CD14-positive monocyte (primary cell): ENCODE measurements around the gene STK31. TPM values are rescaled to one million over a fixed set of nuclear protein-coding genes. Genes with fewer than 3 reads are reported as not detected.
"Not testable (repeated sequence)": the region's sequence is repeated elsewhere in the genome, so short reads cannot be mapped to it uniquely, and the experiment has no call there.

Experiments
- DNase-seq, 3 donors: peaks; one replicate each; pipeline ENCODE4 v3.0.0-alpha.2; 2011 to 2022
- H2AFZ ChIP-seq: 2 replicates; pipeline ENCODE4 v1.6.0; 2012; ENCODE audit warnings: mild to moderate bottlenecking, low read depth, low read length, inconsistent platforms; ENCODE audit not compliant: insufficient read depth, poor library complexity, severe bottlenecking
- H3K27ac ChIP-seq, 2 donors: 1 replicate in 1 of 2; 2 replicates in 1 of 2; pipeline ENCODE4 v1.5.1; 2012 to 2013; ENCODE audit warnings: low read length in 2 of 2, control low read depth in 1 of 2, inconsistent platforms in 1 of 2, low read depth in 1 of 2, mild to moderate bottlenecking in 1 of 2
- H3K27me3 ChIP-seq, 2 donors: one replicate each; pipeline versions ENCODE4 v1.6.0 to v1.6.1; 2011 to 2013; ENCODE audit warnings: low read length in 2 of 2; ENCODE audit not compliant: control insufficient read depth in 2 of 2, insufficient read depth in 2 of 2
- H3K36me3 ChIP-seq, 2 donors: replicated peaks in 1 of 2; 1 replicate in 1 of 2; 2 replicates in 1 of 2; pipeline versions ENCODE4 v1.5.1 to v1.6.1; 2012 to 2013; ENCODE audit warnings: low read length in 2 of 2, control low read depth in 1 of 2, inconsistent platforms in 1 of 2, mild to moderate bottlenecking in 1 of 2; ENCODE audit not compliant: insufficient read depth in 2 of 2, control insufficient read depth in 1 of 2
- H3K4me1 ChIP-seq, 2 donors: 1 replicate in 1 of 2; 2 replicates in 1 of 2; pipeline versions ENCODE4 v1.5.1 to v1.6.1; 2012 to 2013; ENCODE audit warnings: low read length in 2 of 2, control low read depth in 1 of 2, inconsistent platforms in 1 of 2, mild to moderate bottlenecking in 1 of 2, moderate library complexity in 1 of 2; ENCODE audit not compliant: insufficient read depth in 2 of 2, control insufficient read depth in 1 of 2
- H3K4me2 ChIP-seq: replicated peaks from 2 replicates; pipeline ENCODE3; 2012; ENCODE audit warnings: low read length, moderate library complexity, mild to moderate bottlenecking; ENCODE audit not compliant: poor library complexity, severe bottlenecking; ENCODE audit errors: extremely low read depth
- H3K4me3 ChIP-seq, 3 experiments: fragments of 200-600 bp in 1 of 3; sonication (generic) in 1 of 3; replicated peaks in 1 of 3; 1 replicate in 2 of 3; 2 replicates in 1 of 3; pipeline ENCODE4 v1.5.1; 2011 to 2013; ENCODE audit warnings: low read length in 3 of 3, mild to moderate bottlenecking in 3 of 3, control low read depth in 2 of 3, low read depth in 2 of 3, inconsistent platforms in 1 of 3, moderate library complexity in 1 of 3
- H3K79me2 ChIP-seq: 2 replicates; pipeline ENCODE4 v1.6.0; 2012; ENCODE audit warnings: mild to moderate bottlenecking, control low read depth, inconsistent platforms, low read length, moderate library complexity; ENCODE audit not compliant: insufficient read depth
- H3K9ac ChIP-seq: 2 replicates; pipeline ENCODE4 v1.6.0; 2017; ENCODE audit warnings: low read length, mild to moderate bottlenecking; ENCODE audit not compliant: insufficient read depth, poor library complexity, severe bottlenecking
- H3K9me3 ChIP-seq, 2 donors: replicated peaks in 1 of 2; 1 replicate in 1 of 2; 2 replicates in 1 of 2; pipeline versions ENCODE4 v1.5.1 to v1.6.1; 2012 to 2013; ENCODE audit warnings: low read length in 2 of 2, control low read depth in 1 of 2; ENCODE audit not compliant: control insufficient read depth in 1 of 2, insufficient read depth in 1 of 2
- H4K20me1 ChIP-seq: 2 replicates; pipeline ENCODE4 v1.6.0; 2012; ENCODE audit warnings: mild to moderate bottlenecking, low read length, control low read depth, moderate library complexity; ENCODE audit not compliant: insufficient read depth
- H3K27ac Mint-ChIP-seq, 7 donors: one replicate each; pipeline ENCODE4 v1.8.0; 2020; ENCODE audit warnings: mild to moderate bottlenecking in 7 of 7, mixed read lengths in 7 of 7, moderate library complexity in 6 of 7, inconsistent platforms in 2 of 7
- H3K27me3 Mint-ChIP-seq, 3 donors: one replicate each; pipeline ENCODE4 v1.8.0; 2021 to 2022; ENCODE audit warnings: low read depth in 3 of 3, mild to moderate bottlenecking in 3 of 3, mixed read lengths in 3 of 3, moderate library complexity in 3 of 3, inconsistent platforms in 1 of 3
- H3K36me3 Mint-ChIP-seq, 2 donors: one replicate each; pipeline ENCODE4 v1.8.0; 2020; ENCODE audit warnings: mixed read lengths in 2 of 2, inconsistent platforms in 1 of 2, mild to moderate bottlenecking in 1 of 2
- H3K4me1 Mint-ChIP-seq: one replicate; pipeline ENCODE4 v1.8.0; 2020; ENCODE audit warnings: mild to moderate bottlenecking, mixed read lengths
- H3K4me3 Mint-ChIP-seq, 2 donors: one replicate each; pipeline ENCODE4 v1.8.0; 2020; ENCODE audit warnings: mild to moderate bottlenecking in 2 of 2, mixed read lengths in 2 of 2, moderate library complexity in 1 of 2
- H3K9me3 Mint-ChIP-seq, 7 donors: one replicate each; pipeline ENCODE4 v1.8.0; 2020 to 2022; ENCODE audit warnings: mixed read lengths in 7 of 7, mild to moderate bottlenecking in 6 of 7, moderate library complexity in 6 of 7, inconsistent platforms in 2 of 7
- WGBS: methylation state at CpG from one replicate; pipeline ENCODE4 v1.1.5; 2013; ENCODE audit warnings: missing lambda C conversion rate; ENCODE audit not compliant: insufficient coverage; 5-methylcytosine and 5-hydroxymethylcytosine counted together
- intact Hi-C, 2 donors: fragments of 100-400 bp; cut with micrococcal nuclease; formaldehyde crosslinking; loops; one replicate each; pipeline versions ENCODE4 v1.15.0 to v1.15.1; 2023
- polyA plus RNA-seq, 3 donors: library from polyadenylated mRNA; depleted of rRNA in 1 of 3; unstranded in 2 of 3; stranded (reverse) in 1 of 3; fragments of 300-500 nt in 2 of 3; fragments of >200 nt in 1 of 3; fragmentation: Illumina TruSeq in 2 of 3; gene quantifications; 1 replicate in 2 of 3; 2 replicates in 1 of 3; pipeline ENCODE4 v1.2.3, GENCODE V29; 2012 to 2021
- TF ChIP-seq, protein P1 (sequence below): fragments of 200-600 bp; IDR thresholded peaks from one replicate; pipeline ENCODE4 v1.8.0; 2022; ENCODE audit warnings: antibody characterized with exemption, mild to moderate bottlenecking

STK31 gene
- polyA plus RNA-seq, 3 donors, result 0.11 TPM; not detected in 2

DNA sequence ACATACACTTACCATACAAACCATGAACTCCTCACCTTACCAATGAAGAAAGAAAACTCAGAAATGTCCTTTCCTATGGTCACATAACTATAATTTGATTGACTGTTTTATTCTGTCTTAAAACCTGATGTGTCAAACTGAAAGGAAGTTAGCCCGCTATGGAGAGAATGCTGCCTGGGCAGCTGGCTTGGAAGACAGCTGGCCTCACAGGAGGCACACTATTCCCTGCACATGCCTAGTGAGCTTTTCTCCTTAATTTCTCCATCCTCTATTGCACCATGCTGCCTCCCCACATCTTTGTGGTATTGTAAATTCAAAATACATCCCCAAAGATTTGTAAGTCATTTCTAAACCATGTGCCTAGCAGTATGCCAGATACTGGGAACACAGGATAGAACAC is 163.3 kb downstream of the STK31 start:
- intact Hi-C loops, result no loop called here

DNA sequence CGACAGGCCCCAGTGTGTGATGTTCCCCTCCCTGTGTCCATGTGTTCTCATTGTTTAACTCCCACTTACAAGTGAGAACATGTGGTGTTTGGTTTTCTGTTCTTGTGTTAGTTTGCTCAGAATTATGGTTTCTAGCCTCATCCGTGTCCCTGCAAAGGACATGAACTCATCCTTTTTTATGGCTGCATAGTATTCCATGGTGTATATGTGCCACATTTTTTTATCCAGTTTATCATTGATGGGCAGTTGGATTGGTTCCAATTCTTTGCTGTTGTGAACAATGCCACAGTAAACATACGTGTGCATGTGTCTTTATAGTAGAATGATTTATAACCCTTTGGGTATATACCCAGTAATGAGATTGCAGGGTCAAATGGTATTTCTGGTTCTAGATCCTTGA is 166.5 kb downstream of the STK31 start:
- no CpG with 5 or more reads among the region's 3 CpGs for WGBS

More for the DNA sequence above, 163.3 kb downstream of the STK31 start:
- Mint-ChIP-seq H3K36me3 (no peaks in the 10 kb centered on the region), H3K27me3 (peaks cover 0 to 3% (median 3%) of the 10 kb centered on the region in 3 donors), H3K4me3 (no peak overlapping the region), H3K9me3 (peaks cover 2 to 7% (median 4%) of the 10 kb centered on the region in 7 donors), H3K4me1 (no peaks in the 10 kb centered on the region), H3K27ac (no peak overlapping the region)
- no peaks in the 10 kb centered on the region for H3K79me2 ChIP-seq
- TF ChIP-seq, protein P1, sequence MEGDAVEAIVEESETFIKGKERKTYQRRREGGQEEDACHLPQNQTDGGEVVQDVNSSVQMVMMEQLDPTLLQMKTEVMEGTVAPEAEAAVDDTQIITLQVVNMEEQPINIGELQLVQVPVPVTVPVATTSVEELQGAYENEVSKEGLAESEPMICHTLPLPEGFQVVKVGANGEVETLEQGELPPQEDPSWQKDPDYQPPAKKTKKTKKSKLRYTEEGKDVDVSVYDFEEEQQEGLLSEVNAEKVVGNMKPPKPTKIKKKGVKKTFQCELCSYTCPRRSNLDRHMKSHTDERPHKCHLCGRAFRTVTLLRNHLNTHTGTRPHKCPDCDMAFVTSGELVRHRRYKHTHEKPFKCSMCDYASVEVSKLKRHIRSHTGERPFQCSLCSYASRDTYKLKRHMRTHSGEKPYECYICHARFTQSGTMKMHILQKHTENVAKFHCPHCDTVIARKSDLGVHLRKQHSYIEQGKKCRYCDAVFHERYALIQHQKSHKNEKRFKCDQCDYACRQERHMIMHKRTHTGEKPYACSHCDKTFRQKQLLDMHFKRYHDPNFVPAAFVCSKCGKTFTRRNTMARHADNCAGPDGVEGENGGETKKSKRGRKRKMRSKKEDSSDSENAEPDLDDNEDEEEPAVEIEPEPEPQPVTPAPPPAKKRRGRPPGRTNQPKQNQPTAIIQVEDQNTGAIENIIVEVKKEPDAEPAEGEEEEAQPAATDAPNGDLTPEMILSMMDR, result no peak
- WGBS, result no CpG with 5 or more reads among the region's 1 CpG
- H3K9me3 ChIP-seq, result no peaks in the 10 kb centered on the region
- H3K27me3 ChIP-seq, result no peaks in the 10 kb centered on the region
- H3K9ac ChIP-seq, result no peak overlapping the region
- H4K20me1 ChIP-seq, result no peaks in the 10 kb centered on the region
- no peak overlapping the region for H3K27ac ChIP-seq
- no peak overlapping the region for H2AFZ ChIP-seq
- H3K4me1 ChIP-seq, result no peaks in the 10 kb centered on the region
- no peaks in the 10 kb centered on the region for H3K36me3 ChIP-seq
- no peak overlapping the region for H3K4me2 ChIP-seq
- no peak for DNase-seq
- no peak overlapping the region for H3K4me3 ChIP-seq

More for the DNA sequence above, 166.5 kb downstream of the STK31 start:
- H3K4me1 Mint-ChIP-seq, H3K27ac ChIP-seq, H3K36me3 Mint-ChIP-seq, H3K4me3 ChIP-seq, DNase-seq, H3K36me3 ChIP-seq, H3K4me3 Mint-ChIP-seq, H3K79me2 ChIP-seq, H3K27me3 ChIP-seq, H2AFZ ChIP-seq, intact Hi-C loops, H4K20me1 ChIP-seq, H3K27me3 Mint-ChIP-seq, H3K27ac Mint-ChIP-seq, H3K9me3 Mint-ChIP-seq, H3K9me3 ChIP-seq, H3K9ac ChIP-seq, H3K4me2 ChIP-seq, H3K4me1 ChIP-seq: not testable (repeated sequence)

Other genes with a start within 250 kb of the STK31 start
- 1 to 10 TPM in 2 of 3 donors, under 1 TPM in 1; 0.60 to 5.3 (median 3.2) TPM for gene IGF2BP3, start 239.7 kb upstream of the STK31 start, polyA plus RNA-seq
- 10 to 100 TPM; 31.2 to 92.8 (median 46.6) TPM for gene TRA2A, start 178.2 kb upstream of the STK31 start, polyA plus RNA-seq
- 10 to 100 TPM in 2 of 3 donors, 1 to 10 TPM in 1; 3.5 to 20.1 (median 17.4) TPM for gene CCDC126, start 112.8 kb upstream of the STK31 start, polyA plus RNA-seq
- 1 to 10 TPM; 1.4 to 7.8 (median 2.1) TPM for gene FAM221A, start 30.0 kb upstream of the STK31 start, polyA plus RNA-seq